K562 (cell line): Measurements from ENCODE around the gene CPT1C. TPM values are rescaled to one million over a fixed set of nuclear protein-coding genes. Genes with fewer than 3 reads are reported as not detected.

Experiments
- ARNT ChIP-seq, 2 experiments: fragments of 450-650 bp; IDR thresholded peaks; 2 replicates each; pipeline ENCODE4 v1.6.1; 2016; ENCODE audit warnings: mild to moderate bottlenecking in 1 of 2
- ATF3 ChIP-seq, 2 experiments: fragments of 450-650 bp in 1 of 2; sonication (generic) in 1 of 2; formaldehyde crosslinking in 1 of 2; IDR thresholded peaks in 1 of 2; conservative IDR thresholded peaks in 1 of 2; 2 replicates each; pipeline versions ENCODE4 v1.6.1 to v1.8.1; 2016 to 2023; ENCODE audit warnings: mild to moderate bottlenecking in 2 of 2, moderate library complexity in 2 of 2, inconsistent platforms in 1 of 2, missing genetic modification reagents in 1 of 2
- BACH1 ChIP-seq: fragments of 200-800 bp; sonication (Bioruptor generic); IDR thresholded peaks from 2 replicates; pipeline ENCODE4 v1.6.1; 2016; ENCODE audit warnings: missing genetic modification characterization, missing compliant biosample characterization
- BRD4 ChIP-seq: fragments of 200-600 bp; sonication (generic); IDR thresholded peaks from 2 replicates; pipeline ENCODE4 v1.6.1; 2017; ENCODE audit warnings: inconsistent platforms
- CC2D1A ChIP-seq: fragments of 450-650 bp; IDR thresholded peaks from 2 replicates; pipeline ENCODE4 v1.6.1; 2017; ENCODE audit warnings: mild to moderate bottlenecking
- CHD4 ChIP-seq: fragments of 200-600 bp; sonication (generic); IDR thresholded peaks from 3 replicates; pipeline ENCODE4 v1.6.1; 2012; ENCODE audit warnings: low read depth, mild to moderate bottlenecking, mixed read lengths, low read length, inconsistent platforms; ENCODE audit not compliant: insufficient read depth, insufficient replicate concordance, poor library complexity, severe bottlenecking
- DMBX1 ChIP-seq: fragments of 250-450 bp; sonication (Bioruptor Pico); IDR thresholded peaks from 2 replicates; pipeline ENCODE4 v1.8.0; 2022; ENCODE audit warnings: inconsistent platforms, mild to moderate bottlenecking, moderate library complexity, borderline replicate concordance
- FOSL1 ChIP-seq: fragments of 200-800 bp; sonication (Bioruptor generic); conservative IDR thresholded peaks from 2 replicates; pipeline ENCODE4 v1.6.1; 2016; ENCODE audit warnings: missing genetic modification characterization, missing compliant biosample characterization
- GABPA ChIP-seq: fragments of 200-800 bp; sonication (Bioruptor generic); conservative IDR thresholded peaks from 2 replicates; pipeline ENCODE4 v1.6.1; 2016; ENCODE audit warnings: low read depth, missing genetic modification characterization, missing compliant biosample characterization
- GABPB2 ChIP-seq: fragments of 250-450 bp; sonication (Bioruptor Pico); conservative IDR thresholded peaks from 2 replicates; pipeline ENCODE4 v1.5.1; 2021; ENCODE audit warnings: mild to moderate bottlenecking
- HOXB6 ChIP-seq: fragments of 250-450 bp; sonication (Bioruptor Pico); IDR thresholded peaks from 2 replicates; pipeline ENCODE4 v1.5.1; 2022; ENCODE audit warnings: mild to moderate bottlenecking, borderline replicate concordance
- KLF10 ChIP-seq: fragments of 250-450 bp; sonication (Bioruptor Pico); IDR thresholded peaks from 2 replicates; pipeline ENCODE4 v1.6.1; 2021; ENCODE audit warnings: matching md5 sums
- MAFK ChIP-seq: IDR thresholded peaks from 2 replicates; pipeline ENCODE4 v1.6.1; 2011; ENCODE audit warnings: low read length, improper control_type of control experiment
- MYNN ChIP-seq, 2 experiments: sonication (generic); formaldehyde crosslinking in 1 of 2; IDR thresholded peaks; 2 replicates each; pipeline versions ENCODE4 v1.5.0 to v1.6.1; 2016 to 2020; ENCODE audit warnings: antibody characterized with exemption in 1 of 2, missing genetic modification reagents in 1 of 2
- RHOXF2B ChIP-seq: fragments of 250-450 bp; sonication (Bioruptor Pico); conservative IDR thresholded peaks from 2 replicates; pipeline ENCODE4 v1.5.1; 2021
- SLC30A9 ChIP-seq: fragments of 250-450 bp; sonication (Bioruptor Pico); IDR thresholded peaks from 2 replicates; pipeline ENCODE4 v1.8.0; 2022; ENCODE audit warnings: mild to moderate bottlenecking, moderate library complexity
- STAT6 ChIP-seq: sonication (generic); formaldehyde crosslinking; IDR thresholded peaks from 2 replicates; pipeline ENCODE4 v1.8.1; 2023; ENCODE audit warnings: mild to moderate bottlenecking, missing genetic modification reagents
- TCF3 ChIP-seq: sonication (generic); formaldehyde crosslinking; IDR thresholded peaks from 2 replicates; pipeline ENCODE4 v1.4.0; 2020; ENCODE audit warnings: mild to moderate bottlenecking, missing genetic modification reagents
- TCF7 ChIP-seq: sonication (generic); IDR thresholded peaks from 2 replicates; pipeline ENCODE4 v1.6.1; 2016; ENCODE audit warnings: antibody characterized with exemption, borderline replicate concordance
- TFAM ChIP-seq: fragments of 250-450 bp; sonication (Bioruptor Pico); conservative IDR thresholded peaks from 2 replicates; pipeline ENCODE4 v1.5.0; 2021; ENCODE audit warnings: mild to moderate bottlenecking, moderate library complexity
- VEZF1 ChIP-seq: fragments of 200-800 bp; sonication (Bioruptor generic); IDR thresholded peaks from 2 replicates; pipeline ENCODE4 v1.6.1; 2017; ENCODE audit warnings: missing genetic modification characterization, missing compliant biosample characterization
- ZEB2 ChIP-seq: fragments of 450-650 bp; IDR thresholded peaks from 2 replicates; pipeline ENCODE4 v1.6.1; 2016
- ZNF133 ChIP-seq: fragments of 250-450 bp; sonication (Bioruptor Pico); IDR thresholded peaks from 2 replicates; pipeline ENCODE4 v1.4.0; 2020; ENCODE audit warnings: mild to moderate bottlenecking
- ZNF165 ChIP-seq: fragments of 250-450 bp; sonication (Bioruptor Pico); IDR thresholded peaks from 2 replicates; pipeline ENCODE4 v1.4.0; 2020; ENCODE audit warnings: borderline replicate concordance
- ZNF316 ChIP-seq: fragments of 450-650 bp; IDR thresholded peaks from 2 replicates; pipeline ENCODE4 v1.6.1; 2016
- polyA plus RNA-seq, 8 experiments: library from polyadenylated mRNA; depleted of rRNA in 4 of 8; stranded (reverse) in 5 of 8; unstranded in 3 of 8; fragments of >200 nt; fragmentation: Nextera tagmentation in 2 of 8; fragmentation: Illumina TruSeq in 1 of 8; extraction: Ambion mirVana in 2 of 8; extraction: Trizol in 1 of 8; gene quantifications; 2 replicates each; pipeline versions ENCODE4 v1.2.1 to v1.2.3, GENCODE V29; 2011 to 2014; ENCODE audit warnings: inconsistent platforms in 1 of 8, missing spikeins in 1 of 8
- total RNA-seq, 7 experiments: library from RNA; depleted of rRNA in 6 of 7; stranded (reverse); fragments of >200 nt in 6 of 7; fragmentation: Illumina TruSeq in 2 of 7; extraction: Trizol in 2 of 7; gene quantifications; 2 replicates each; pipeline versions ENCODE4 v1.2.1 to v1.2.3, GENCODE V29; 2011 to 2021; ENCODE audit warnings: low replicate concordance in 1 of 7

CPT1C gene
- total and polyA plus RNA-seq, 9 of the 15 experiments (the other 6 are each of a cell fraction or from before 2014, with no cell fraction given): 1.9 to 12.3 (median 3.0) TPM

- TF ChIP-seq GABPB2: no peak
- TF ChIP-seq ZNF133 (CRISPR knock-in tag): no peak
- no peak for TF ChIP-seq MAFK
- TF ChIP-seq ZEB2: no peak
- no peak; the same call in 1 of the 2 replicates for TF ChIP-seq DMBX1 (CRISPR knock-in tag)
- no peak for TF ChIP-seq TCF3 (CRISPR knock-in tag)
- no peak for TF ChIP-seq KLF10 (CRISPR knock-in tag)
- no peak for TF ChIP-seq ZNF316
- no peak for TF ChIP-seq SLC30A9
- no peak for TF ChIP-seq CHD4
- TF ChIP-seq ARNT (IDR thresholded peaks at IDR 0.05): no peak
- no peak for TF ChIP-seq RHOXF2B
- TF ChIP-seq VEZF1: peak; percentile 86
- peak; percentile 56; the same call in 1 of the 2 replicates for TF ChIP-seq FOSL1 (tag)
- no peak for TF ChIP-seq STAT6 (CRISPR knock-in tag)
- no peak for TF ChIP-seq TFAM (CRISPR knock-in tag)
- TF ChIP-seq HOXB6 (CRISPR knock-in tag): no peak
- no peak; the same call in 1 of the 2 replicates for TF ChIP-seq TCF7
- TF ChIP-seq BRD4: no peak
- TF ChIP-seq CC2D1A: no peak
- no peak for TF ChIP-seq ZNF165
- peak; percentile 79; the same call in 1 of the 2 replicates for TF ChIP-seq BACH1 (tag)
- TF ChIP-seq GABPA (tag): peak; percentile 96
- no peak for TF ChIP-seq MYNN (IDR thresholded peaks at IDR 0.05)
- no peak for TF ChIP-seq MYNN (CRISPR knock-in tag; IDR thresholded peaks at IDR 0.05)
- TF ChIP-seq ATF3 (IDR thresholded peaks at IDR 0.05): peak; percentile 97
- peak; percentile 92 for TF ChIP-seq ATF3 (CRISPR knock-in tag; conservative IDR thresholded peaks at IDR 0.05)
These were observed 49.0 kb upstream of the CPT1C start, which contains the start of gene SCAF1 (continued) for GRCh38 chr19:49641688-49642491.
